Colonic mucosa (tissue), 4 donors: ENCODE results near the gene KLHL2. TPM values are rescaled to one million over a fixed set of nuclear protein-coding genes. Genes with fewer than 3 reads are reported as not detected.
"Not testable (repeated sequence)": the region's sequence is repeated elsewhere in the genome, so short reads cannot be mapped to it uniquely, and the experiment has no call there.

Source experiments
- DNase-seq: peaks from one replicate; pipeline ENCODE4 v3.0.0-alpha.2; 2020
- H3K27ac ChIP-seq: fragments of 200-600 bp; one replicate; pipeline ENCODE4 v1.8.0; 2021
- H3K27me3 ChIP-seq: fragments of 200-600 bp; one replicate; pipeline ENCODE4 v1.8.0; 2021
- H3K36me3 ChIP-seq: fragments of 200-600 bp; one replicate; pipeline ENCODE4 v1.8.0; 2021
- H3K4me1 ChIP-seq: fragments of 200-600 bp; one replicate; pipeline ENCODE4 v1.8.0; 2021; ENCODE audit warnings: mild to moderate bottlenecking
- H3K4me3 ChIP-seq: fragments of 200-600 bp; one replicate; pipeline ENCODE4 v1.8.0; 2021
- H3K9ac ChIP-seq, 2 donors: one replicate each; pipeline ENCODE4 v1.7.0; 2013; ENCODE audit warnings: control low read depth in 2 of 2, low read depth in 2 of 2, low read length in 2 of 2
- H3K9me3 ChIP-seq: fragments of 200-600 bp; one replicate; pipeline ENCODE4 v1.8.0; 2021
- CTCF ChIP-seq: fragments of 200-600 bp; IDR thresholded peaks from one replicate; pipeline ENCODE4 v1.8.0; 2022; ENCODE audit warnings: antibody characterized with exemption, mild to moderate bottlenecking
- intact Hi-C: fragments of 100-400 bp; cut with DNase I; formaldehyde crosslinking; loops from one replicate; pipeline ENCODE4 v1.14.1; 2022
- total RNA-seq, 2 donors: library from RNA; stranded (reverse); fragmentation: NEBNext Ultra II Directional in 1 of 2; extraction: Animal tissue kit (Norgen Biotek cat#: 25700) in 1 of 2; gene quantifications; one replicate each; pipeline ENCODE4 v1.2.1, GENCODE V29; 2021
- donor health status: healthy.
- donor health status: DM: no; HTN: no; CAD: no.
- donor health status: DM: no; HTN: no; CAD: no.

KLHL2 gene
- total RNA-seq, 2 donors from 2014 or later: 8.6 to 11.1 TPM

GRCh38 chr4:165234766-165235165 is 27.4 kb downstream of the KLHL2 start:
- Histone ChIP-seq H3K4me3 (no peak overlapping the region), H3K9ac (no peak overlapping the region), H3K4me1 (no peaks in the 10 kb centered on the region), H3K27ac (no peak overlapping the region), H3K9me3 (no peaks in the 10 kb centered on the region), H3K36me3 (no peaks in the 10 kb centered on the region), H3K27me3 (no peaks in the 10 kb centered on the region)
- intact Hi-C loops: no loop called here
- DNase-seq: no peak
- TF ChIP-seq CTCF: no peak

GRCh38 chr4:165236852-165237251 is 29.5 kb downstream of the KLHL2 start:
- H3K36me3 ChIP-seq, DNase-seq, H3K27me3 ChIP-seq, H3K27ac ChIP-seq, H3K4me1 ChIP-seq, intact Hi-C loops, H3K4me3 ChIP-seq, H3K9me3 ChIP-seq, H3K9ac ChIP-seq: not testable (repeated sequence)

- H3K27ac ChIP-seq, H3K9ac ChIP-seq, H3K9me3 ChIP-seq, intact Hi-C loops, H3K36me3 ChIP-seq, DNase-seq, H3K4me3 ChIP-seq, H3K4me1 ChIP-seq, H3K27me3 ChIP-seq: not testable (repeated sequence)
Measured at GRCh38 chr4:165238041-165238640, 30.8 kb downstream of the KLHL2 start.

GRCh38 chr4:165240761-165241160 is 33.4 kb downstream of the KLHL2 start:
- not testable (repeated sequence) for H3K27ac ChIP-seq, H3K9me3 ChIP-seq

GRCh38 chr4:165244148-165244547 is 36.8 kb downstream of the KLHL2 start:
- H3K4me3 ChIP-seq, intact Hi-C loops, DNase-seq, H3K9ac ChIP-seq, H3K36me3 ChIP-seq, H3K27ac ChIP-seq, H3K27me3 ChIP-seq, H3K4me1 ChIP-seq, H3K9me3 ChIP-seq: not testable (repeated sequence)

More at GRCh38 chr4:165240761-165241160, 33.4 kb downstream of the KLHL2 start:
- intact Hi-C loops, H3K9ac ChIP-seq, H3K4me3 ChIP-seq, H3K4me1 ChIP-seq, H3K36me3 ChIP-seq, DNase-seq, H3K27me3 ChIP-seq: not testable (repeated sequence)

- H3K4me1 ChIP-seq, intact Hi-C loops, H3K36me3 ChIP-seq, H3K4me3 ChIP-seq, H3K27me3 ChIP-seq, H3K9me3 ChIP-seq, DNase-seq, H3K9ac ChIP-seq, H3K27ac ChIP-seq: not testable (repeated sequence)
Measured at GRCh38 chr4:165244587-165245186, 37.3 kb downstream of the KLHL2 start.

GRCh38 chr4:165248102-165248501 is 40.7 kb downstream of the KLHL2 start:
- H3K36me3 ChIP-seq: no peaks in the 10 kb centered on the region
- H3K4me1 ChIP-seq: no peaks in the 10 kb centered on the region
- intact Hi-C loops: no loop called here
- H3K4me3 ChIP-seq: no peak overlapping the region
- no peaks in the 10 kb centered on the region for H3K27me3 ChIP-seq
- no peak overlapping the region for H3K27ac ChIP-seq
- TF ChIP-seq CTCF: no peak
- no peak for DNase-seq
- H3K9me3 ChIP-seq: no peaks in the 10 kb centered on the region
- no peak overlapping the region for H3K9ac ChIP-seq

- H3K9me3 ChIP-seq, H3K36me3 ChIP-seq, H3K4me1 ChIP-seq, H3K27ac ChIP-seq, DNase-seq, H3K4me3 ChIP-seq, H3K9ac ChIP-seq, intact Hi-C loops, H3K27me3 ChIP-seq: not testable (repeated sequence)
Measured at GRCh38 chr4:165248904-165249303, 41.5 kb downstream of the KLHL2 start.

- H3K9ac ChIP-seq, DNase-seq, H3K27me3 ChIP-seq, H3K36me3 ChIP-seq, intact Hi-C loops, H3K9me3 ChIP-seq, H3K27ac ChIP-seq, H3K4me3 ChIP-seq, H3K4me1 ChIP-seq: not testable (repeated sequence)
Measured at GRCh38 chr4:165254771-165255170, 47.4 kb downstream of the KLHL2 start.

GRCh38 chr4:165255439-165255838 is 48.1 kb downstream of the KLHL2 start:
- peak; percentile 17 for DNase-seq
- H3K27me3 ChIP-seq, H3K4me3 ChIP-seq, H3K36me3 ChIP-seq, H3K9ac ChIP-seq, H3K4me1 ChIP-seq, intact Hi-C loops, H3K27ac ChIP-seq, H3K9me3 ChIP-seq: not testable (repeated sequence)

- DNase-seq, H3K9ac ChIP-seq, H3K4me3 ChIP-seq, H3K27me3 ChIP-seq, H3K4me1 ChIP-seq, H3K27ac ChIP-seq, intact Hi-C loops, H3K36me3 ChIP-seq, H3K9me3 ChIP-seq: not testable (repeated sequence)
Measured at GRCh38 chr4:165256074-165256659, 48.8 kb downstream of the KLHL2 start.

GRCh38 chr4:165259776-165260175 is 52.4 kb downstream of the KLHL2 start:
- DNase-seq, intact Hi-C loops, H3K27me3 ChIP-seq, H3K36me3 ChIP-seq, H3K4me3 ChIP-seq, H3K27ac ChIP-seq, H3K9ac ChIP-seq, H3K4me1 ChIP-seq, H3K9me3 ChIP-seq: not testable (repeated sequence)
